Type B pancreatic cell (in vitro differentiated cells): Measurements from ENCODE around the gene FLRT2. TPM values are rescaled to one million over a fixed set of nuclear protein-coding genes. Genes with fewer than 3 reads are reported as not detected.

Experiments used
- DNase-seq: peaks from one replicate; pipeline ENCODE4 v3.0.0; 2021; ENCODE audit warnings: mixed read lengths; ENCODE audit not compliant: unreplicated experiment; ENCODE audit errors: extremely low spot score
- H3K27ac Mint-ChIP-seq: 2 replicates; pipeline ENCODE4 v1.8.0; 2021; ENCODE audit warnings: mild to moderate bottlenecking, mixed read lengths
- H3K27me3 Mint-ChIP-seq: 2 replicates; pipeline ENCODE4 v1.8.0; 2021; ENCODE audit warnings: mixed read lengths
- H3K36me3 Mint-ChIP-seq: 2 replicates; pipeline ENCODE4 v1.8.0; 2021; ENCODE audit warnings: mixed read lengths
- H3K4me1 Mint-ChIP-seq: one replicate; pipeline ENCODE4 v1.8.0; 2021; ENCODE audit warnings: mixed read lengths; ENCODE audit not compliant: unreplicated experiment
- H3K4me3 Mint-ChIP-seq: 2 replicates; pipeline ENCODE4 v1.8.0; 2021; ENCODE audit warnings: mild to moderate bottlenecking, mixed read lengths
- H3K9me3 Mint-ChIP-seq: 2 replicates; pipeline ENCODE4 v1.8.0; 2021; ENCODE audit warnings: mixed read lengths
- CTCF ChIP-seq: fragments of 200-600 bp; sonication (generic); conservative IDR thresholded peaks from 2 replicates; pipeline ENCODE4 v1.5.0; 2021; ENCODE audit warnings: antibody characterized with exemption, mild to moderate bottlenecking
- total RNA-seq: library from RNA; stranded (reverse); gene quantifications from 2 replicates; pipeline ENCODE4 v1.2.1, GENCODE V29; 2021; ENCODE audit warnings: low replicate concordance

Gene FLRT2
- total RNA-seq, 1 donor from 2014 or later = 127 TPM

- no peak for DNase-seq
- Mint-ChIP-seq H3K4me3 (no peak overlapping the region), H3K27me3 (no peaks in the 10 kb centered on the region), H3K4me1 (peaks cover 18% of the 10 kb centered on the region), H3K36me3 (peaks cover 9% of the 10 kb centered on the region), H3K9me3 (no peaks in the 10 kb centered on the region), H3K27ac (no peak overlapping the region)
- TF ChIP-seq CTCF = no peak
Observed at GRCh38 chr14:85574853-85575616, 45.1 kb downstream of the FLRT2 start.

- Mint-ChIP-seq H3K36me3 (peaks cover 9% of the 10 kb centered on the region), H3K4me1 (peaks cover 18% of the 10 kb centered on the region), H3K4me3 (no peak overlapping the region), H3K27me3 (no peaks in the 10 kb centered on the region), H3K9me3 (no peaks in the 10 kb centered on the region), H3K27ac (no peak overlapping the region)
- no peak for TF ChIP-seq CTCF
- DNase-seq = no peak
Observed at GRCh38 chr14:85575617-85575898, 45.6 kb downstream of the FLRT2 start.

- H3K36me3 Mint-ChIP-seq = peaks cover 6% of the 10 kb centered on the region
- H3K4me1 Mint-ChIP-seq = peaks cover 18% of the 10 kb centered on the region
- no peaks in the 10 kb centered on the region for H3K27me3 Mint-ChIP-seq
- H3K9me3 Mint-ChIP-seq = no peaks in the 10 kb centered on the region
- TF ChIP-seq CTCF = no peak
- H3K4me3 Mint-ChIP-seq = no peak overlapping the region
- no peak overlapping the region for H3K27ac Mint-ChIP-seq
- DNase-seq = no peak
Observed at GRCh38 chr14:85576218-85576617, 46.3 kb downstream of the FLRT2 start.

GRCh38 chr14:85576848-85577542 lies 47.1 kb downstream of the FLRT2 start:
- Mint-ChIP-seq H3K27me3 (no peaks in the 10 kb centered on the region), H3K27ac (no peak overlapping the region), H3K4me3 (no peak overlapping the region), H3K9me3 (no peaks in the 10 kb centered on the region), H3K36me3 (peaks cover 8% of the 10 kb centered on the region), H3K4me1 (peaks cover 18% of the 10 kb centered on the region)
- no peak for TF ChIP-seq CTCF
- DNase-seq = no peak

GRCh38 chr14:85577543-85578114 lies 47.7 kb downstream of the FLRT2 start:
- no peak for DNase-seq
- H3K4me1 Mint-ChIP-seq = peaks cover 18% of the 10 kb centered on the region
- peaks cover 12% of the 10 kb centered on the region for H3K36me3 Mint-ChIP-seq
- no peak overlapping the region for H3K27ac Mint-ChIP-seq
- no peaks in the 10 kb centered on the region for H3K9me3 Mint-ChIP-seq
- H3K27me3 Mint-ChIP-seq = no peaks in the 10 kb centered on the region
- TF ChIP-seq CTCF = no peak
- no peak overlapping the region for H3K4me3 Mint-ChIP-seq
